OCI-LY7 (cell line): Measurements from ENCODE around the gene LYPLA2.

Experiments used
- CTCF ChIP-seq: fragments of 200-600 bp; sonication (generic); conservative IDR thresholded peaks from 2 replicates; pipeline ENCODE4 v1.5.1; 2014; ENCODE audit warnings: mild to moderate bottlenecking, antibody characterized with exemption, low read length, moderate library complexity, mixed read lengths
- EZH2phosphoT487 ChIP-seq: fragments of 200-600 bp; sonication (generic); IDR thresholded peaks from 2 replicates; pipeline ENCODE4 v1.6.1; 2018; ENCODE audit warnings: low read depth, borderline replicate concordance, mild to moderate bottlenecking, mixed run types, antibody characterized with exemption, low read length, moderate library complexity, mixed read lengths

GRCh38 chr1:23745515-23745914, 45.4 kb upstream of the LYPLA2 start:
- TF ChIP-seq CTCF (peak; percentile 75), EZH2phosphoT487 (no peak)
